ENCODE results near the gene TLE3. TPM values are rescaled to one million over a fixed set of nuclear protein-coding genes. Genes with fewer than 3 reads are reported as not detected.
A peak's percentile ranks its signal among the peaks of the same experiment; 100 is the strongest.

TLE3 gene
- polyA plus RNA-seq, 3 donors, result 12.8 to 117 (median 23.6) TPM

DNA sequence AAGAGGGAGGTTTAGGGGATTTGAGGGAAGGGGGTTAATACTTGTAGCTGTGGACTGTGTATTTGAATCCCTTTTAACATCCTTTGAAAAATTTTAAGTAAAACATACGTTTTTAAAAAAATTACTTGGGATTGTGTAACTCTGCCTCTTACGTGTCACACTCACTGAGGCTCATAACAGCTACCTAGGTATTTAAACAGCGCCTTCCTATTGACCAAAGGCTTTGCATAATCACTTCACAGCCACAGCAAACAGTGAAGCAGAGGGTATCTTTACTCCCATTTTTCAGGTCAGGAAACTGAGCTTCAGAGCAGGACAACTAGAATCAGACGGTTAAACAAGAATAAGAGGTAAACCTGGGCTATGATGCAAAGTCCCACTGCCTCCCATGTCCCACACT lies 95.9 kb downstream of the TLE3 start:
- H3K36me3 Mint-ChIP-seq, result no peaks in the 10 kb centered on the region
- H3K27me3 Mint-ChIP-seq (ENCODE audit: low read depth in 3 of 3), result peaks cover 7 to 10% (median 10%) of the 10 kb centered on the region in 3 donors
- Histone ChIP-seq H3K79me2 (ENCODE audit: insufficient read depth, low read length) (no peaks in the 10 kb centered on the region), H3K4me3 (replicated peaks in 1 of 3; ENCODE audit: low read depth in 2 of 3, low read length in 3 of 3) (no peak overlapping the region), H3K9ac (ENCODE audit: insufficient read depth, low read length, poor library complexity, severe bottlenecking) (no peak overlapping the region), H3K4me1 (ENCODE audit: control insufficient read depth in 1 of 2, insufficient read depth in 2 of 2, low read length in 2 of 2) (no peaks in the 10 kb centered on the region), H3K36me3 (replicated peaks in 1 of 2; ENCODE audit: control insufficient read depth in 1 of 2, insufficient read depth in 2 of 2, low read length in 2 of 2) (no peaks in the 10 kb centered on the region), H3K27me3 (ENCODE audit: control insufficient read depth in 2 of 2, insufficient read depth in 2 of 2, low read length in 2 of 2) (no peaks in the 10 kb centered on the region), H4K20me1 (ENCODE audit: insufficient read depth, low read length) (no peaks in the 10 kb centered on the region), H3K9me3 (replicated peaks in 1 of 2; ENCODE audit: control insufficient read depth in 1 of 2, insufficient read depth in 1 of 2, low read length in 2 of 2) (peaks cover 0 to 12% of the 10 kb centered on the region in 2 donors), H3K27ac (ENCODE audit: low read depth in 1 of 2, low read length in 2 of 2) (no peak overlapping the region), H3K4me2 (replicated peaks; ENCODE audit: extremely low read depth, low read length, poor library complexity, severe bottlenecking) (no peak overlapping the region), H2AFZ (ENCODE audit: insufficient read depth, low read depth, low read length, poor library complexity, severe bottlenecking) (no peak overlapping the region)
- TF ChIP-seq, protein P1, sequence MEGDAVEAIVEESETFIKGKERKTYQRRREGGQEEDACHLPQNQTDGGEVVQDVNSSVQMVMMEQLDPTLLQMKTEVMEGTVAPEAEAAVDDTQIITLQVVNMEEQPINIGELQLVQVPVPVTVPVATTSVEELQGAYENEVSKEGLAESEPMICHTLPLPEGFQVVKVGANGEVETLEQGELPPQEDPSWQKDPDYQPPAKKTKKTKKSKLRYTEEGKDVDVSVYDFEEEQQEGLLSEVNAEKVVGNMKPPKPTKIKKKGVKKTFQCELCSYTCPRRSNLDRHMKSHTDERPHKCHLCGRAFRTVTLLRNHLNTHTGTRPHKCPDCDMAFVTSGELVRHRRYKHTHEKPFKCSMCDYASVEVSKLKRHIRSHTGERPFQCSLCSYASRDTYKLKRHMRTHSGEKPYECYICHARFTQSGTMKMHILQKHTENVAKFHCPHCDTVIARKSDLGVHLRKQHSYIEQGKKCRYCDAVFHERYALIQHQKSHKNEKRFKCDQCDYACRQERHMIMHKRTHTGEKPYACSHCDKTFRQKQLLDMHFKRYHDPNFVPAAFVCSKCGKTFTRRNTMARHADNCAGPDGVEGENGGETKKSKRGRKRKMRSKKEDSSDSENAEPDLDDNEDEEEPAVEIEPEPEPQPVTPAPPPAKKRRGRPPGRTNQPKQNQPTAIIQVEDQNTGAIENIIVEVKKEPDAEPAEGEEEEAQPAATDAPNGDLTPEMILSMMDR (IDR thresholded peaks at IDR 0.05), result no peak
- H3K27ac Mint-ChIP-seq, result no peak overlapping the region
- H3K4me1 Mint-ChIP-seq, result peaks cover 2% of the 10 kb centered on the region
- no peak overlapping the region for H3K4me3 Mint-ChIP-seq
- intact Hi-C loops (cut with micrococcal nuclease), result no loop called here
- WGBS (ENCODE audit: insufficient coverage), result 92% methylated on average over 2 of the region's 4 CpGs
- DNase-seq, result no peak
- H3K9me3 Mint-ChIP-seq, result peaks cover 6 to 15% (median 12%) of the 10 kb centered on the region in 7 donors

DNA sequence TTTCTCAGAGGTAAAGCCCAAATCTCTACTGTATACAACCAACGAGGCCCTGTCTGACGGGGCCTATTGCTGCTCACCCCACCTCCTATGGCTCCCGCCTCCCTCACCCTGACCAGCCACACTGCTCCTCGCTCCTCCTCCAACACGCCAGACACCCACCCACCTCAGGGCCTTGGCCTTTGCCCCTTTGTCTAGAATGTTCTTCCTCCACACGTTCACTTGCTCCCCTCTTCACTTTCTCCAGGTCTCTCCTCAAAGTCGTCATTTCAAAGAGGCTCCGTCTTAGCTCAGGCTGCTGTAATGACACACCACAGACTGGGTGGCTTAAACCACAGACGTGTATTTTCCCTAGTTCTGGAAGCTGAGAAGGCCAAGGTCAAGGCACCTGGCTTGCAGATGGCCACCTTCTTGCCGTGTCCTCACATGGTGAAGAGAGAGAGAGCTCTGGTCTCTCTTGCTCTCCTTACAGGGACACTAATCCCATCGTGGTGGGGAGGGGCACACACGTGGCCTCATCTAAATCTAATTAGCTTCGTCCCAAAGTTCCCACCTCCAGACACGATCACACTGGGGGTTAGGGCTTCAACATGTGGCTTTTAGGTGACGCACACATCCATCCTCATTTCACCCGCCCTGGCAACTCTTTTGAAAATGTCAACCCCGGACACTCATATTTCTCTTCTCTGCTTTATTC lies 98.2 kb downstream of the TLE3 start:
- Histone ChIP-seq H3K79me2 (ENCODE audit: insufficient read depth, low read length) (no peaks in the 10 kb centered on the region), H3K27me3 (ENCODE audit: control insufficient read depth in 2 of 2, insufficient read depth in 2 of 2, low read length in 2 of 2) (no peaks in the 10 kb centered on the region), H2AFZ (ENCODE audit: insufficient read depth, low read depth, low read length, poor library complexity, severe bottlenecking) (no peak overlapping the region), H3K9ac (ENCODE audit: insufficient read depth, low read length, poor library complexity, severe bottlenecking) (no peak overlapping the region), H3K9me3 (replicated peaks in 1 of 2; ENCODE audit: control insufficient read depth in 1 of 2, insufficient read depth in 1 of 2, low read length in 2 of 2) (peaks cover 0 to 12% of the 10 kb centered on the region in 2 donors), H3K4me2 (replicated peaks; ENCODE audit: extremely low read depth, low read length, poor library complexity, severe bottlenecking) (no peak overlapping the region), H3K4me1 (ENCODE audit: control insufficient read depth in 1 of 2, insufficient read depth in 2 of 2, low read length in 2 of 2) (no peaks in the 10 kb centered on the region), H3K27ac (ENCODE audit: low read depth in 1 of 2, low read length in 2 of 2) (no peak overlapping the region), H4K20me1 (ENCODE audit: insufficient read depth, low read length) (no peaks in the 10 kb centered on the region), H3K36me3 (replicated peaks in 1 of 2; ENCODE audit: control insufficient read depth in 1 of 2, insufficient read depth in 2 of 2, low read length in 2 of 2) (no peaks in the 10 kb centered on the region), H3K4me3 (replicated peaks in 1 of 3; ENCODE audit: low read depth in 2 of 3, low read length in 3 of 3) (no peak overlapping the region)
- H3K9me3 Mint-ChIP-seq, result peaks cover 6 to 15% (median 12%) of the 10 kb centered on the region in 7 donors
- peaks cover 2% of the 10 kb centered on the region for H3K4me1 Mint-ChIP-seq
- no peak overlapping the region for H3K4me3 Mint-ChIP-seq
- DNase-seq, result no peak
- intact Hi-C loops (cut with micrococcal nuclease), result no loop called here
- peaks cover 3 to 8% (median 3%) of the 10 kb centered on the region in 3 donors for H3K27me3 Mint-ChIP-seq (ENCODE audit: low read depth in 3 of 3)
- TF ChIP-seq, protein P1 (IDR thresholded peaks at IDR 0.05), result no peak
- no peaks in the 10 kb centered on the region for H3K36me3 Mint-ChIP-seq
- peak overlapping the region in 2 of 7 donors; percentile 23 to 47 for H3K27ac Mint-ChIP-seq
- 87% methylated on average over 14 of the region's 17 CpGs for WGBS (ENCODE audit: insufficient coverage)
